ENCODE measurements around the gene NUTF2.
"Not testable (repeated sequence)": the region's sequence is repeated elsewhere in the genome, so short reads cannot be mapped to it uniquely, and the experiment has no call there.

DNA sequence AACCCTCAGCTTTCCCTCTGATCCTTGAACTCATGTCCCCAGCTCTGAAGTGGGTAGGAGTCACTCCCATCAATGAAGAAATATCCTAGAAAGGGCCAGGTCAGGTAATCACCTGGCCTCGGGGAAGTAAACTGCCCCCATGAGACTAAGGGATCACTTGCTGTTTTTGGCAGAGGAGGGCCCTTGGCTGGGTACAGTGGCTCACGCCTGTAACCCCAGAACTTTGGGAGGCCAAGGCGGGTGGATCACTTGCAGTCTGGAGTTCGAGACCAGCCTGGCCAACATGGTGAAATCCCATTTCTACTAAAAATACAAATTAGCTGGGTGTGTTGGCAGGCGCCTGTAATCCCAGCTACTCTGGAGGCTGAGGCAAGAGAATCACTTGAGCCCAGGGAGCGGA, 17.3 kb downstream of the NUTF2 start:
- TF ChIP-seq, protein P1, sequence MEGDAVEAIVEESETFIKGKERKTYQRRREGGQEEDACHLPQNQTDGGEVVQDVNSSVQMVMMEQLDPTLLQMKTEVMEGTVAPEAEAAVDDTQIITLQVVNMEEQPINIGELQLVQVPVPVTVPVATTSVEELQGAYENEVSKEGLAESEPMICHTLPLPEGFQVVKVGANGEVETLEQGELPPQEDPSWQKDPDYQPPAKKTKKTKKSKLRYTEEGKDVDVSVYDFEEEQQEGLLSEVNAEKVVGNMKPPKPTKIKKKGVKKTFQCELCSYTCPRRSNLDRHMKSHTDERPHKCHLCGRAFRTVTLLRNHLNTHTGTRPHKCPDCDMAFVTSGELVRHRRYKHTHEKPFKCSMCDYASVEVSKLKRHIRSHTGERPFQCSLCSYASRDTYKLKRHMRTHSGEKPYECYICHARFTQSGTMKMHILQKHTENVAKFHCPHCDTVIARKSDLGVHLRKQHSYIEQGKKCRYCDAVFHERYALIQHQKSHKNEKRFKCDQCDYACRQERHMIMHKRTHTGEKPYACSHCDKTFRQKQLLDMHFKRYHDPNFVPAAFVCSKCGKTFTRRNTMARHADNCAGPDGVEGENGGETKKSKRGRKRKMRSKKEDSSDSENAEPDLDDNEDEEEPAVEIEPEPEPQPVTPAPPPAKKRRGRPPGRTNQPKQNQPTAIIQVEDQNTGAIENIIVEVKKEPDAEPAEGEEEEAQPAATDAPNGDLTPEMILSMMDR (IDR thresholded peaks at IDR 0.05) = not testable (repeated sequence)
- TF ChIP-seq POLR2A (IDR thresholded peaks at IDR 0.05) = not testable (repeated sequence)

All from Peyer's patch (tissue), 4 donors.